ENCODE data around the gene NSUN3.

The NSUN3 gene

DNA sequence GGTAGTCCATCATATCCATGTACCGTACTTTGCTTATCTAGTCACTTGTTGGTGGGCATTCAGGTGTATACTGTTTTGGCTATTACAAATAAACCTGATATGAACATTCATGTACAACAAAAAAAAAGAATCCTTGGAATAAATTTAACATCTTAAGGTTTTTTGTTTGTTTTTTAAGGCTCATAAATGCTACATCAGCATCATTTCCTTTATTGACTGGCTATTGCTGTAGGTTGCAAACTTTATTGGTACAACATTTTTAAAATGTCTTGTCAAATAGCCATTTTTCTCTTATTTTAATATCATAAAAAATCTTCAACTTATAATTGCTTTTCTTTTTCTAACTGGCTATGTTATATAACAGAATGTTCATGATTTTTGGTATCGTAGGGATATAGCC is 16.3 kb upstream of the NSUN3 start:
- TF ChIP-seq POLR2AphosphoS5 (IDR thresholded peaks at IDR 0.05; ENCODE audit: low read depth, low read length): no peak
- no peak for TF ChIP-seq POLR2A (IDR thresholded peaks at IDR 0.05; ENCODE audit: low read depth, low read length)
- TF ChIP-seq TAF1 (IDR thresholded peaks at IDR 0.05; ENCODE audit: low read depth, low read length): no peak
- no peak for TF ChIP-seq PAX5 (IDR thresholded peaks at IDR 0.05; ENCODE audit: insufficient read depth, low read length, severe bottlenecking)
- TF ChIP-seq POU2F2 (IDR thresholded peaks at IDR 0.05; ENCODE audit: low read depth, low read length): no peak
- FAIRE-seq (no peak), DNase-seq (ENCODE audit: insufficient read length, low spot score) (no peak)

DNA sequence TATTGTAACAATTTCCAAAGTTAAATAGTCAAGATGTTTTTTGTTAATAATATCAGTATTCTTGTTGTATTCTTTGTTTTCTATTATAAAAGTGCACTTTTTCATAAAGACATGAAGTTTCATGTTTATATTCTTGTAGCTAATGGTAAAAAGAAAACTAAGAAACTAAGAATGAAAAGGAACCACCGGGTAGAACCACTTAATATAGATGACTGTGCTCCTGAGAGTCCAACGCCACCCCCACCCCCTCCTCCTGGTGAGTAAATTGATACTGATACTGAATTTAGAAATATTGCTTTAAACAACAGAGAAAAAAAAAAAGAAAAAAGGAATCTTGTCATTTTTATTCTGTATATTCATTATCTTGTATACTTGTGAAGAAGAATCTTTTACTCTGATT is 13.6 kb upstream of the NSUN3 start:
- DNase-seq (ENCODE audit: insufficient read length, low spot score) (no peak), FAIRE-seq (no peak)
- TF ChIP-seq PAX5 (IDR thresholded peaks at IDR 0.05; ENCODE audit: insufficient read depth, low read length, severe bottlenecking): no peak
- no peak for TF ChIP-seq TAF1 (IDR thresholded peaks at IDR 0.05; ENCODE audit: low read depth, low read length)
- TF ChIP-seq POLR2AphosphoS5 (IDR thresholded peaks at IDR 0.05; ENCODE audit: low read depth, low read length): no peak
- TF ChIP-seq POU2F2 (IDR thresholded peaks at IDR 0.05; ENCODE audit: low read depth, low read length): no peak
- TF ChIP-seq POLR2A (IDR thresholded peaks at IDR 0.05; ENCODE audit: low read depth, low read length): no peak
- TF ChIP-seq SPI1 (IDR thresholded peaks at IDR 0.05; ENCODE audit: low read depth, low read length): no peak

DNA sequence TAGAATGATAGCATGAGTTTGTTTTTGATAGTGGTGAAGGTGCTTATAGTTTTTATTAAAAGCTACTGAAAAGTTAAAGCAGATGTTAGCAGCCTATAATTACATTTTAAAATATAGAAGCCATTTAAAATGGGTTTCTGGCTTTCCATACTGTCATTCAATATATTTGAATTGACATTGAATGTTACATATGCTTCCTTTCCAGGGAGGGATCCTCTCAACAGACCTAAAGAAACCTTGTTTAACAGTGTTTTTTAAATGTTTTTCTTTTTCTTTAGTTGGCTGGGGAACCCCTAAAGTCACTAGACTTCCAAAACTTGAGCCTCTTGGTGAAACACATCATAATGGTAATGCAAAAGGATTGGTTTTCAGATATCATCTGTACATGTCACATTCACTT is 12.3 kb upstream of the NSUN3 start:
- DNase-seq (ENCODE audit: insufficient read length, low spot score) (no peak), FAIRE-seq (no peak)
- no peak for TF ChIP-seq POU2F2 (IDR thresholded peaks at IDR 0.05; ENCODE audit: low read depth, low read length)

DNA sequence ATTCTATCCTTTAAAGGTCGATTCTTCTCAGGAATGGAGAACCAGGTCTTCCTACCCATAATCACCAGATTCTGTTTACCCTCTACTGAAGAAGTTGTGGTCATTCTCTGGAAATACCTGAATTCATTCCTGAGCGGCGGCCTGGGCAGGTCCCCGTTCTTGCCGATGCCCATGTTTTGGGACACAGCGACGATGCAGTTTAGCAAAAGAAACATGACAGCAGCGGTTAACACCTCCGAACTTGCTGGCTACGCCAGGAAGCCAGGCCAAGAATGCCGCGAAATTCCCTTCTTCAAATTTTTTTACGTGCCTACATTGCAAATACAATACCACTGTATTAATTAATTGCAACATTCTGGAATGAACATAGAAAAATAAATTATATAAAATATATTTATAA is 1.6 kb upstream of the NSUN3 start:
- FAIRE-seq (no peak), DNase-seq (ENCODE audit: insufficient read length, low spot score) (no peak)
- TF ChIP-seq POLR2AphosphoS5 (IDR thresholded peaks at IDR 0.05; ENCODE audit: low read depth, low read length) (no peak), TAF1 (IDR thresholded peaks at IDR 0.05; ENCODE audit: low read depth, low read length) (no peak), SPI1 (IDR thresholded peaks at IDR 0.05; ENCODE audit: low read depth, low read length) (no peak), POU2F2 (IDR thresholded peaks at IDR 0.05; ENCODE audit: low read depth, low read length) (no peak), PAX5 (IDR thresholded peaks at IDR 0.05; ENCODE audit: insufficient read depth, low read length, severe bottlenecking) (no peak), POLR2A (IDR thresholded peaks at IDR 0.05; ENCODE audit: low read depth, low read length) (no peak)

DNA sequence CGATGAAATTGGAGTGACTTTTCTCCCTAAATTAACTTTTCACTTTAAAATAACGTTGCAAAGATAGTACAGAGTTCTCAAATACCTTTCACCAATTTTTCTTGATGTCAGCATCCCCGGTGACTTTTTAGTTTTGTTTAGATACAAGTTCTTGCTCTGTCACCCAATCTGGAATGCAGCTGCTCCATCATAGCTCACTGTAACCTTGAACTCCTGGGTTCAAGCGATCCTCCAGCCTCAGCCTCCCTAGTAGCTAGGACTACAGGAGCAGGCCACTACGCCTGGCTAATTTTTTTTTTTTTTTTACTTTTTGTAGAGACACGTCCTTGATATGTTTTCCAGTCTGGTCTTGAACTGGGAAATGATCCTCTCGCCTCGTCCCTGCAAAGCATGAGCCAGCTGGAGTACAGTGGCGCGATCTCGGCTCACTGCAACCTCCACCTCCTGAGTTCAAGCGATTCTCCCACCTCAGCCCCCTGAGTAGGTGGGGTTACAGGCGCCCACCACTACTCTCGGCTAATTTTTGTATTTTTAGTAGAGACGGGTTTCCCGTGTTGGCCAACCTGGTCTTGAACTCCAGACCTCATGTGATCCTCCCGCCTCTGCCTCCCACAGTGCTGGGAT is 747 bp downstream of the NSUN3 start:
- DNase-seq (ENCODE audit: insufficient read length, low spot score) (no peak), FAIRE-seq (no peak)
- TF ChIP-seq POLR2A (IDR thresholded peaks at IDR 0.05; ENCODE audit: low read depth, low read length) (no peak), POLR2AphosphoS5 (IDR thresholded peaks at IDR 0.05; ENCODE audit: low read depth, low read length) (no peak), SPI1 (IDR thresholded peaks at IDR 0.05; ENCODE audit: low read depth, low read length) (no peak), PAX5 (IDR thresholded peaks at IDR 0.05; ENCODE audit: insufficient read depth, low read length, severe bottlenecking) (no peak), TAF1 (IDR thresholded peaks at IDR 0.05; ENCODE audit: low read depth, low read length) (no peak), POU2F2 (IDR thresholded peaks at IDR 0.05; ENCODE audit: low read depth, low read length) (no peak)

DNA sequence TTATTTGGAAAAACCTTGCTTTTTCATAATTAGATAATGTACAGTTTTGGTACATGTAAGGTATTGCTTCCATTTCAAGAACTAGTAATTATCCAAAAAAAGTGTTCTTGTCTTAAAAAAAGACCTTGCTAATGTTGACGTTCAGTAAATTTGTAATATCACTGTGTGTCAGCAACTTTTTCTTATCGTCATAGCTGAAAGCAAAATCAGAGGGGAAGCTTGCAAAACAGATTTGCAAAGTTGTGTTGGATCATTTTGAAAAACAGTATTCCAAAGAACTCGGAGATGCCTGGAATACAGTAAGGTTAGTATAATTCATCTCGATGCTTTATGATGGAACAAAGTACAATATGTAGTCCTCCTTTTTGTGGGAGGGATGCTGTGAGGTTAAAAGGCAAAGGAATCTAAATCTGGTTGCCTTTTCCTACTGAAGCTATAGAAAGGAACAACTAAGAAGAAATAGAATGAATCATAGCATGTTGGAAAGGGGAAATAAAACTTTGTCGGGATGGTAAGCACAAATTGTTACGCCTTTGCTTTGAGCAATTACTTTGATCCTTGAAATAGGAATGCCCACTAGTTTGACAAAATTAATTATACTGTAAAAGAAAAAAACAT is 1.5 kb downstream of the NSUN3 start:
- FAIRE-seq: peak; percentile 20
- no peak for TF ChIP-seq TAF1 (IDR thresholded peaks at IDR 0.05; ENCODE audit: low read depth, low read length)
- TF ChIP-seq POLR2AphosphoS5 (IDR thresholded peaks at IDR 0.05; ENCODE audit: low read depth, low read length): no peak
- TF ChIP-seq POU2F2 (IDR thresholded peaks at IDR 0.05; ENCODE audit: low read depth, low read length): no peak
- TF ChIP-seq SPI1 (IDR thresholded peaks at IDR 0.05; ENCODE audit: low read depth, low read length): no peak
- TF ChIP-seq POLR2A (IDR thresholded peaks at IDR 0.05; ENCODE audit: low read depth, low read length): no peak
- TF ChIP-seq PAX5 (IDR thresholded peaks at IDR 0.05; ENCODE audit: insufficient read depth, low read length, severe bottlenecking): no peak

DNA sequence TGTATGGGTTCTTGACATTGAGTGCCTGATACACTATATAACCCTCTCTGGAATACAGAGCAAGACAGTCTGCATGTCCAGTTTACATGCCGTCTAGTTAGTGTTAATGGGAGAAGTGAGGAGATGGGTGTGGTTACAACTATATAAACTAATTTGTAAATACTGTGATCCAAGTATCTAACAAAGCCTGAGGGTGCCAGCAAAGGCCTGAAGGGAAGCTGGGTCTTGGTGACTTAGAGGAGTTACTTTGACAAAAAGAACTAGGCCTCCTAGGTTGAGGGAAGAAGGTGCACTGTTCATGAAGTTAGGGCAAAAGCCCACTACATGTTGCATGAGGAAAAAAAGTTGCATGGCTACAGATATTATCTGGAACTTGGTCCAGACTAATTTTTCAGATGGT is 2.3 kb downstream of the NSUN3 start:
- TF ChIP-seq POU2F2 (IDR thresholded peaks at IDR 0.05; ENCODE audit: low read depth, low read length): no peak
- TF ChIP-seq PAX5 (IDR thresholded peaks at IDR 0.05; ENCODE audit: insufficient read depth, low read length, severe bottlenecking): no peak
- TF ChIP-seq POLR2A (IDR thresholded peaks at IDR 0.05; ENCODE audit: low read depth, low read length): no peak
- TF ChIP-seq TAF1 (IDR thresholded peaks at IDR 0.05; ENCODE audit: low read depth, low read length): no peak
- no peak for TF ChIP-seq SPI1 (IDR thresholded peaks at IDR 0.05; ENCODE audit: low read depth, low read length)
- TF ChIP-seq POLR2AphosphoS5 (IDR thresholded peaks at IDR 0.05; ENCODE audit: low read depth, low read length): no peak
- FAIRE-seq: no peak
- DNase-seq (ENCODE audit: insufficient read length, low spot score): no peak

More for the DNA sequence above, 1.5 kb downstream of the NSUN3 start:
- DNase-seq (ENCODE audit: insufficient read length, low spot score): no peak

DNA sequence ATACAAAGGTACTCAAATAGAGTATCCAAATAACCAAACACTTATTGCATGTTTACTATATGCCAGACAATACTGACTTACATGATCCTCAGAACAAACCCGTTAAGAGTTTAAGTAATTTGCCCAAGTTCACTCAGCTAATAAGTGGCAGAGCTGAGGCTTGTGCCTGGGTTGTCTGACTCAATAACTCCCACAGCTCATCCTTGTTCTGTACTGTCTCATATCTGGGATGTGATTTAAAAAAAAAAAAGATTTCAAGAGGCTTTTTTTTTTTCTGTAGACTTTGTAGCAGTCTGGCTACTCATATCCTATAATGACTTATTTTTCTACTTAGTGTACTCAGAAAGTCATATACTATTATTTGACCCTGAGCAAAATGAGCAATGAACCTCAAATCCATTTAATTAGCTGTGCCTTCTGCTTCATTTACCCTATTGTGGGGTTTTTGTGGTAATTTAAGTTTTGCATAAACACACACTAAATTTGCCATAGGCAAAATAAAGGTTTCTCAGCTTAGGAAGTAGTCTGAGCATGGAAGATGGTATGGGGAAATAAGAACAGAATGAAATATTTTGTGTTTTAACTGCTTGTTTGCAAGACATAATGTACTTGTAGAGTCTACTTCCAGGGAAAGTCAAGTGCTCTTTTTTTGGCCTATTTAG is 3.1 kb downstream of the NSUN3 start:
- no peak for TF ChIP-seq PAX5 (IDR thresholded peaks at IDR 0.05; ENCODE audit: insufficient read depth, low read length, severe bottlenecking)
- TF ChIP-seq TAF1 (IDR thresholded peaks at IDR 0.05; ENCODE audit: low read depth, low read length): no peak
- no peak for TF ChIP-seq POU2F2 (IDR thresholded peaks at IDR 0.05; ENCODE audit: low read depth, low read length)
- TF ChIP-seq SPI1 (IDR thresholded peaks at IDR 0.05; ENCODE audit: low read depth, low read length): no peak
- DNase-seq (ENCODE audit: insufficient read length, low spot score) (no peak), FAIRE-seq (no peak)

DNA sequence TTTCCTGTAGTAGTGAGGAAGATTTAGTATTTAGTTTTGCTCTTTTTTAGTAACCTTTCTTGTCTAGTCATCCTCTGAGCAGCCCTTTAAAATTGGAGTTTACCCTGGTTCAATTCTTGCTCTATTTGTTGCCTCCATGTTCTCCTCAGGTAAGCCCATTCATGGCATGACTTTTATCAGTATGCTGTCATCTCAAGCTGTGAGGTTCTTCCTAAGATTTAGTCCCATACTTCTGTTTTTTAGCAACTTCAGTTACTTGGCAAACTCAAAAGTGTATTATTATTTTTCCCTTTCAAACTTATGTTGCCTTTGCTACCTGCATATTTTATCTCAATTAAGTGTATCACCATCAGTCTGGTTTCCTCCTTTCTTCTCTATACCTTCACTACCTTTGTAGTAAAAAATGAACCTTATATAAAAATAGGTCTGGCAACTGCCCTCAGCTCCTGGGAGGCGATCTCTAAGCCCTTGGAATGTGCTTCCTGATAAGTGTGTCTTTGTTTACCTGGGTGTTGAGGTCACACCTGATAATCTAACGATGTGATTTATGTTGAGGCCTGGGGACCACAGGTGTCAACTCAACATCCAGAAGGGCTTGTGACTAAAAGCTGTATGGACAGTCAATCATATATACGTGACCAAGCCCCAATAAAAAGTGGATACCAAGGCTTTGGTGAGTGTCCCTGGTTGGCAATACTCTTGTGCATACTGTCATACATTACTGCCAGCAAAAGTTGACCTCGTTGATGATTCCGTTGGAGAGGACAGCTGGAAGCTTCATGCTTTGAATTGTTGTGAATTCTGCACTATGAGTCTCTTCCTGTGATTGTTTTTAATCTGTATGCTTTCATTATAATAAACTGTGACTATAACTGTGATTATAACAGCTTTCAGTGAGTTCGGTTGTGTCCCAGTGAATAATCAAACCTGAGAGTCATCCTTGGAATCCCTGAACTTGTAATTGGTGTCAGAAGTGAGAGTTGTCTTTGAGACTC is 3.9 kb downstream of the NSUN3 start:
- TF ChIP-seq POU2F2 (IDR thresholded peaks at IDR 0.05; ENCODE audit: low read depth, low read length) (no peak), PAX5 (IDR thresholded peaks at IDR 0.05; ENCODE audit: insufficient read depth, low read length, severe bottlenecking) (no peak), SPI1 (IDR thresholded peaks at IDR 0.05; ENCODE audit: low read depth, low read length) (no peak), POLR2AphosphoS5 (IDR thresholded peaks at IDR 0.05; ENCODE audit: low read depth, low read length) (no peak)
- FAIRE-seq (no peak), DNase-seq (ENCODE audit: insufficient read length, low spot score) (no peak)

Measured in GM12891 (cell line).